Measurements from ENCODE around the gene SEC62. TPM values are rescaled to one million over a fixed set of nuclear protein-coding genes. Genes with fewer than 3 reads are reported as not detected.

Gene SEC62
- total and polyA plus RNA-seq, 2 donors from 2014 or later, result 131 to 139 TPM

DNA sequence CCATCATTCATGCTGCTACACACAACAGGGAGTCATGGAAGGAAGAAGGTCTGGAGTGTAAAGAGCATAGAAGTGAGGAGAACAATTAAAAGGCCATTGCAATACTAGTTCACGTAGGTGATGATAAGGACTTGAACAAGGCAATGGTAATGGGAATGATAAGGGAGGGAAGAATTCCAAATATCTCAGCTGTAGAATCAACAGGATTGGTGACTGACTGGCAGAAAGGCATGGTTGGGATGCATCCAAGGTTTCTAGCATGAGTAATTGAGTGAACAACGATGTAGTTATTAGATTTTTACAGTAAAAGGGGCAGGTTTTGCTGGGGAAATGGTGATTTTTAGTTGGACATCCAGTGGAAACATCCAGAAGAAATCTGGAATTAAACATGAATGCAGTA lies 2.4 kb upstream of the SEC62 start:
- Histone ChIP-seq H3K27me3 (ENCODE audit: control insufficient read depth, insufficient read depth, low read length) (no peaks in the 10 kb centered on the region), H3K36me3 (ENCODE audit: control insufficient read depth in 2 of 3, insufficient read depth in 3 of 3, low read length in 3 of 3) (no peaks in the 10 kb centered on the region), H3K27ac (ENCODE audit: low read depth in 2 of 2, low read length in 2 of 2) (no peak overlapping the region), H3K4me3 (ENCODE audit: low read length in 3 of 3) (no peak overlapping the region), H3K9ac (ENCODE audit: low read length in 3 of 3) (no peak overlapping the region), H3K9me3 (ENCODE audit: control insufficient read depth in 2 of 3, insufficient read depth in 1 of 3, low read length in 3 of 3) (no peaks in the 10 kb centered on the region), H3K4me1 (ENCODE audit: control insufficient read depth in 2 of 3, insufficient read depth in 2 of 3, low read depth in 1 of 3, low read length in 3 of 3) (peaks cover 0 to 5% (median 2%) of the 10 kb centered on the region in 3 donors)
- intact Hi-C loops (cut with DNase I), result no loop called here
- DNase-seq (no peak), FAIRE-seq (no peak)
- TF ChIP-seq, protein P1, sequence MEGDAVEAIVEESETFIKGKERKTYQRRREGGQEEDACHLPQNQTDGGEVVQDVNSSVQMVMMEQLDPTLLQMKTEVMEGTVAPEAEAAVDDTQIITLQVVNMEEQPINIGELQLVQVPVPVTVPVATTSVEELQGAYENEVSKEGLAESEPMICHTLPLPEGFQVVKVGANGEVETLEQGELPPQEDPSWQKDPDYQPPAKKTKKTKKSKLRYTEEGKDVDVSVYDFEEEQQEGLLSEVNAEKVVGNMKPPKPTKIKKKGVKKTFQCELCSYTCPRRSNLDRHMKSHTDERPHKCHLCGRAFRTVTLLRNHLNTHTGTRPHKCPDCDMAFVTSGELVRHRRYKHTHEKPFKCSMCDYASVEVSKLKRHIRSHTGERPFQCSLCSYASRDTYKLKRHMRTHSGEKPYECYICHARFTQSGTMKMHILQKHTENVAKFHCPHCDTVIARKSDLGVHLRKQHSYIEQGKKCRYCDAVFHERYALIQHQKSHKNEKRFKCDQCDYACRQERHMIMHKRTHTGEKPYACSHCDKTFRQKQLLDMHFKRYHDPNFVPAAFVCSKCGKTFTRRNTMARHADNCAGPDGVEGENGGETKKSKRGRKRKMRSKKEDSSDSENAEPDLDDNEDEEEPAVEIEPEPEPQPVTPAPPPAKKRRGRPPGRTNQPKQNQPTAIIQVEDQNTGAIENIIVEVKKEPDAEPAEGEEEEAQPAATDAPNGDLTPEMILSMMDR (IDR thresholded peaks at IDR 0.05; ENCODE audit: borderline replicate concordance, extremely low read depth, insufficient read depth), result no peak

DNA sequence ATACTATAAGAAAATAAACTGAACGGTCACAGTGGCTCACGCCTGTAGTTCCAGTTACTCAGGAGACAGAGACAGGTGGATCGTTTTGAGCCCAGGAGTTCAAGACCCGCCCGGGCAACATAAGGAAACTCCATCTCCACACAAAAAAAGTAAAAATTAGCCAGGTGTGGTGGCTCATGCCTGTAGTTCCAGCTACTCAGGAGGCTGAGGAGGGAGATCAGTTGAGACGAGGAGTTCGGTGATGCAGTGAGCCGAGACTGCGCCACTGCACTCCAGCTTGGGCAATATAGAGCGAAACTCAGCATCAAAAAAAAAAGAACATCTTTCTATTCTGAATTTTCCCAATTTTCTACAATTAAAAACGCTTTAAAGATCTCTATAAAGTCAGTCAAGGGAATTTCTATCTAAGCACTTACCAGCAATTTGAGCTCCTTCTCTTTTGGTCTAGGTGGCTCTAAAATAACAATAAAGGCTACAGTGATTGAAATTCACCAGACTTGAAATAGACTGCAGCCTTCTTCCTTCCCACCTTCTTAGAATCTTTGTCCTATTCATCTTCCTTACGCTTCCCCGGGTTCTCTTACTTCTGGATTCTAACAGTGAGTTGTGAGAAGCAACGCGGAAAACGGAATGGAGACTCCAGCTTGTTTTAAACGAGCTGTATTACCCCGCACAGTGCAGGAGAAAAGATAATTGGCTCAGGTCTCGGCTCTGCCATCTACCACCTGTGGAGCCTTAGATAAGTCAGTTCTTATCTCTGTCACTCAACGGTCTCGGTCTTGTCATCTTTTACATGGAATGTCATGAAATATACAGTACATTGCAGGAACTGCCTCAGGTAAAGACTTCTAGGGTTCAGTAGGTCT lies 812 bp upstream of the SEC62 start:
- intact Hi-C loops (cut with DNase I), result no loop called here
- H3K27me3 ChIP-seq (ENCODE audit: control insufficient read depth, insufficient read depth, low read length), result no peaks in the 10 kb centered on the region
- H3K4me3 ChIP-seq (ENCODE audit: low read length in 3 of 3), result peak overlapping the region; percentile 74 to 96 (median 95)
- H3K36me3 ChIP-seq (ENCODE audit: control insufficient read depth in 2 of 3, insufficient read depth in 3 of 3, low read length in 3 of 3), result no peaks in the 10 kb centered on the region
- no peak for FAIRE-seq
- TF ChIP-seq, protein P1 (IDR thresholded peaks at IDR 0.05; ENCODE audit: borderline replicate concordance, extremely low read depth, insufficient read depth), result no peak
- DNase-seq, result peak in 1 of 5 donors; percentile 43
- peak overlapping the region; percentile 93 to 96 for H3K27ac ChIP-seq (ENCODE audit: low read depth in 2 of 2, low read length in 2 of 2)
- no peaks in the 10 kb centered on the region for H3K9me3 ChIP-seq (ENCODE audit: control insufficient read depth in 2 of 3, insufficient read depth in 1 of 3, low read length in 3 of 3)
- H3K9ac ChIP-seq (ENCODE audit: low read length in 3 of 3), result peak overlapping the region; percentile 86 to 98 (median 88)
- H3K4me1 ChIP-seq (ENCODE audit: control insufficient read depth in 2 of 3, insufficient read depth in 2 of 3, low read depth in 1 of 3, low read length in 3 of 3), result peaks cover 2 to 5% (median 5%) of the 10 kb centered on the region in 3 donors

DNA sequence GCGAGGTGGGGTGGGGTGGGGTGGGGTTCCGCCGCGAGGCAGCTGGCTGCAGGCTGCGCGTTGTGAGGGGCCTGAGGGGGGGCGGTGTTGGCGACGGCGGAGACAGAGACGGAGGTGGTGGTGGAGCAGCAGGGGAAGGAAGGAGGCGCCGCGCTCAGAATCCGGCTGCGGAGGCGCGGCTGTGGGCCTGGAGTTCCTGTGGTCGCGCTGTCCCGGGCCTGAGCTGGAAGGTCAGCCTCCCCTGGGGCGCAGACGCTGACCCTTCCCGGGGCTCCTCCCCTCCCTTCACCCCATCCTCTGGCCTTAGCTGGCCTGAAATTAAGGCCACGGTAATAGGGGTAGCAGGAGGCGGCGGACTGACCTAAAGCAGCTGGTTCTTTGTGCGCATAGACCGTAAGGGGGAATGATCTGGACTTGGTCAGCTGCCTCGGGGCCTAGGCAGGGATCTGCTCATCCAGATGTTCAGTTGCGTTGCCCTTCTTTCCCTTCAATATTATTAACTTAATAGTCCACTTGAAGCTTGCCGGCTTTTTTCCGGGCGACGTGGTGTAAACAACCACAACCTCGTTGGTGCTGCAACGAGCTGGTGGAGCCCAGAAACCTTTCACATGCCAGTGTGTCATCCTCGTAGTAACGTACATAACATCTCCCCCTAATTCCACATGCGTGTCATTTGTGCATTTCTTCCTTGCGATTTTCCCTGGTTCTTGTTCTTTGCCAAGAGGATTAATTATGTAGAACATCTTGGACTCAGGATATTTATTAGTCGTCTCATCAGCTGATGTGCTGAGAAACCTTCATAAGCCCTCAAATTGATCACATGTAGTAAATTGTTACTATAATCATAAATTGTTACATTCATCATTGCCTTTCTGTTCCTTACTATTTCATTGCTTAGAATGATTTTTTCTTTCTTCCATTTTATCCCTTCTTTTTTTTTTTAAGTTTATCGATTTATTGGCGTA lies 626 bp downstream of the SEC62 start:
- Histone ChIP-seq H3K4me3 (ENCODE audit: low read length in 3 of 3) (peak overlapping the region; percentile 74 to 96 (median 95)), H3K9me3 (ENCODE audit: control insufficient read depth in 2 of 3, insufficient read depth in 1 of 3, low read length in 3 of 3) (no peaks in the 10 kb centered on the region), H3K36me3 (ENCODE audit: control insufficient read depth in 2 of 3, insufficient read depth in 3 of 3, low read length in 3 of 3) (peaks cover 0 to 4% (median 0%) of the 10 kb centered on the region in 3 donors), H3K27ac (ENCODE audit: low read depth in 2 of 2, low read length in 2 of 2) (peak overlapping the region; percentile 93 to 96), H3K4me1 (ENCODE audit: control insufficient read depth in 2 of 3, insufficient read depth in 2 of 3, low read depth in 1 of 3, low read length in 3 of 3) (peaks cover 4 to 5% (median 5%) of the 10 kb centered on the region in 3 donors), H3K27me3 (ENCODE audit: control insufficient read depth, insufficient read depth, low read length) (no peaks in the 10 kb centered on the region), H3K9ac (ENCODE audit: low read length in 3 of 3) (peak overlapping the region; percentile 56 to 98 (median 86))
- intact Hi-C loops (cut with DNase I), result no loop called here
- TF ChIP-seq, protein P1 (IDR thresholded peaks at IDR 0.05; ENCODE audit: borderline replicate concordance, extremely low read depth, insufficient read depth), result no peak
- DNase-seq, result peak in 2 of 5 donors; percentile 77 to 89
- no peak for FAIRE-seq

All from kidney (tissue), 14 donors.